ENCODE measurements around the gene SLC35G3. TPM values are rescaled to one million over a fixed set of nuclear protein-coding genes. Genes with fewer than 3 reads are reported as not detected.
"Not testable (repeated sequence)": the region's sequence is repeated elsewhere in the genome, so short reads cannot be mapped to it uniquely, and the experiment has no call there.

Gene SLC35G3
- total RNA-seq, 2 donors from 2014 or later = not detected

DNA sequence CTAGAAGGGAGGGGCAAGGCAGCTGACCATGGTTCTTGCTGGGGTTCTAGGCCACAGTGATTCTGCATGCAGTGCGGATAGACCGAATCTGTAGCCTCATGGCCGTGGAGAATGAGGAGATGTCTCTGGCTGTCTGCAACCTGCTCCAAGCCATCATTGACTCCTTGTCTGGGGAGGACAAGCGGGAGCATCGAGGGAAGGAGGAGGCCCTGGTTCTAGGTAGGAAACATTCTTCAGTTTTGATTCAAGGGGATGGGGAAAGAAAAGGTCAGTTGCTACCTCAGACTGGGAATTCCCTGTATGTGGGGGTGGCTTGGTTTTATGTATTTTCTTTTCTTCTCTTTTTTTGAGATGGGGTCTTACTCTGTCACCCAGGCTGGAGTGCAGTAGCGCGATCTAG, 38.9 kb downstream of the SLC35G3 start:
- TF ChIP-seq, protein P1, sequence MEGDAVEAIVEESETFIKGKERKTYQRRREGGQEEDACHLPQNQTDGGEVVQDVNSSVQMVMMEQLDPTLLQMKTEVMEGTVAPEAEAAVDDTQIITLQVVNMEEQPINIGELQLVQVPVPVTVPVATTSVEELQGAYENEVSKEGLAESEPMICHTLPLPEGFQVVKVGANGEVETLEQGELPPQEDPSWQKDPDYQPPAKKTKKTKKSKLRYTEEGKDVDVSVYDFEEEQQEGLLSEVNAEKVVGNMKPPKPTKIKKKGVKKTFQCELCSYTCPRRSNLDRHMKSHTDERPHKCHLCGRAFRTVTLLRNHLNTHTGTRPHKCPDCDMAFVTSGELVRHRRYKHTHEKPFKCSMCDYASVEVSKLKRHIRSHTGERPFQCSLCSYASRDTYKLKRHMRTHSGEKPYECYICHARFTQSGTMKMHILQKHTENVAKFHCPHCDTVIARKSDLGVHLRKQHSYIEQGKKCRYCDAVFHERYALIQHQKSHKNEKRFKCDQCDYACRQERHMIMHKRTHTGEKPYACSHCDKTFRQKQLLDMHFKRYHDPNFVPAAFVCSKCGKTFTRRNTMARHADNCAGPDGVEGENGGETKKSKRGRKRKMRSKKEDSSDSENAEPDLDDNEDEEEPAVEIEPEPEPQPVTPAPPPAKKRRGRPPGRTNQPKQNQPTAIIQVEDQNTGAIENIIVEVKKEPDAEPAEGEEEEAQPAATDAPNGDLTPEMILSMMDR (IDR thresholded peaks at IDR 0.05) = no peak
- H3K9ac ChIP-seq (ENCODE audit: low read depth in 2 of 2, low read length in 2 of 2) = no peak overlapping the region
- intact Hi-C loops (cut with DNase I) = no loop called here
- no peaks in the 10 kb centered on the region for H3K36me3 ChIP-seq
- no peaks in the 10 kb centered on the region for H3K4me1 ChIP-seq
- no peak overlapping the region for H3K27ac ChIP-seq
- no peaks in the 10 kb centered on the region for H3K9me3 ChIP-seq
- H3K4me3 ChIP-seq = no peak overlapping the region
- H3K27me3 ChIP-seq = no peaks in the 10 kb centered on the region
- DNase-seq = no peak

DNA sequence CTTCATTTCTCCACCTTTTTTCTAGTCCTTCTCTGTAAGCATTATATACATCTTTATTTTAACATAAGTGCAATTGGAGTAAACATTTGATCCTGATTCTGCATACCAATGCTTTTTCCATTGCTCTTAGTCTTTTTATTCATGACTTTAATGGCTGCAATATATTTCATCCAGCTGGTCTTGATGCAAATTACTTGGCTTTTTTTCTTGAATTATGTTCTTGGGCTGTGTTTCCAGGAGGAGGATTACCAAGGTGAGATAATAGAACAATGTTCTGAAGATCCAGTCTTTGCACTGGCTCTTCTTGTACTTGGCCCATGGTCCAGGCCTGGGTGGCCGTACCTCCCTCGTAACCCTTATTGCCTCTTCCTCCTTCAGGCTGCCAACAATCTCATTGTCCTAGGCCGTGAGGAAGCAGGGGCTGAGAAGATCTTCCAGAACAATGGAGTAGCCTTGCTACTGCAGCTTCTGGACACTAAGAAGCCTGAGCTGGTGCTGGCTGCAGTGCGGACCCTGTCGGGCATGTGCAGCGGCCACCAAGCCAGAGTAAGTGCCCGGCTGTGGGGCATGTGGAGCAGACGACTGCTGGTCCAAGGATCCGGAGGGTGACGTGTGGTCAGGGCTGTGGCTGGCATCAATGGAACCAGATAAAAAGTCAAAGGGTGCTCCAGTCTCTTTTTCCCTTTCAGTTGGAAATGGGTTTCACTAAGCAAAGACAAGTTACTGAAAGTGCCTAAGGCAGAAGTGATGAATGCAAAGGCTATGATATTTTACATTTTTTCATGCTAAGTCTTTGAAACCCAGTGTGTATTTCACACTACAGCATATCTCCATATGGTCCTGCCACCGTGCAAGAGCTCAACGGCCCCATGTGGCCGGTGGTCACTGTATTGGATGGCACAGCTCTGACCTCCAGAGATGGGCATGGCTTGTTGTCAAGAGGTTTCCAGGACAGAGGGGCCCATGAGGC, 39.7 kb downstream of the SLC35G3 start:
- TF ChIP-seq, protein P1 (IDR thresholded peaks at IDR 0.05) = no peak
- Histone ChIP-seq H3K27ac (no peak overlapping the region), H3K9ac (ENCODE audit: low read depth in 2 of 2, low read length in 2 of 2) (no peak overlapping the region), H3K9me3 (no peaks in the 10 kb centered on the region), H3K27me3 (no peaks in the 10 kb centered on the region), H3K4me3 (no peak overlapping the region), H3K4me1 (no peaks in the 10 kb centered on the region), H3K36me3 (no peaks in the 10 kb centered on the region)
- no peak for DNase-seq
- intact Hi-C loops (cut with DNase I) = no loop called here

DNA sequence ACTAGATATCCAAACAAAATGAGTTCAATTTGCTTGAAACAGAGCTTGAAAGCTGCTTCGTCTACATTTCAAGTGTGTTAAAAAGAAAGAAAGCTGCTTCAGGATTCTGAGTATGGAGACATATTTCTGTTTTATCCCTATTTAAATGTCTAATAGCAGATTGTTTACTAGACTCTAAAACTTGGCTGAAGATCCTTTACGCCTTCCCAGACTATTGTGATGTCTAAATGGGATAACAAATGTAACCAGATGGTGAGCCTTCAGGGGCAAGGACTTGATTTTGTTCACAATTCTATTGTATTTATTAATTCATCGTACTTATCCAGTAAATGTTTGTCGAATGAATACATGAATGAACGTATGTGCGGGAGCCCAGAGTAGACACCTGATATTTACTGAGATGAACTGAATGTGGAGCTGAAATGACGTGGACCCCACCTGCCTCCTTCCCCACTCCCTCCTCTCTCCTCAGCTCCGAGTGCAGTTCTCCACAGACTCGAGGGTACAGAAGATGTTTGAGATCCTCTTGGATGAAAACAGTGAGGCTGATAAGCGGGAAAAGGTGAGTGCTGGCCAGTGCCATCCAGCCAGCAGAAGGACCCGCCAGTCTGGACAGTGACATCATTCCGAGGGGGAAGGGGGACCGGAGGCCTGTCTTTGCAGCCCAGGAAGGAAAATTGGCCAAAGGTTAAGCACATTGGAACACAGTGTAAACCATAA, 41.6 kb downstream of the SLC35G3 start:
- Histone ChIP-seq H3K9ac (ENCODE audit: low read depth in 2 of 2, low read length in 2 of 2) (no peak overlapping the region), H3K9me3 (no peaks in the 10 kb centered on the region), H3K4me3 (no peak overlapping the region), H3K4me1 (no peaks in the 10 kb centered on the region), H3K36me3 (no peaks in the 10 kb centered on the region), H3K27me3 (no peaks in the 10 kb centered on the region), H3K27ac (no peak overlapping the region)
- intact Hi-C loops (cut with DNase I) = no loop called here
- no peak for DNase-seq
- TF ChIP-seq, protein P1 (IDR thresholded peaks at IDR 0.05) = no peak

DNA sequence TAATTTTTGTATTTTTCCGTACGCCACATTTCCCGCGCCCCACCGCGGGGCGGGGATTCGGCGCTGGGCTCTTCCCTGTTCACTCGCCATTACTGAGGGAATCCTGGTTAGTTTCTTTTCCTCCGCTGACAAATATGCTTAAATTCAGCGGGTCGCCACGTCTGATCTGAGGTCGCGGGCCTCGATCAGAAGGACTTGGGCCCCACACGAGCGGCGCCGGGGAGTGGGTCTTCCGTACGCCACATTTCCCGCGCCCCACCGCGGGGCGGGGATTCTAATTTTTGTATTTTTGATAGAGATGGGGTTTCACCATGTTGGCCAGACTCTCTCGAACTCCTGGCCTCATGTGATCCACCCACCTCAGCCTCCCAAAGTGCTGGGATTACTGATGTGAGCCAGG, 43.1 kb downstream of the SLC35G3 start:
- intact Hi-C loops (cut with DNase I); H3K27ac ChIP-seq; H3K9me3 ChIP-seq; H3K9ac ChIP-seq (ENCODE audit: low read depth in 2 of 2, low read length in 2 of 2); H3K36me3 ChIP-seq; H3K27me3 ChIP-seq; DNase-seq; H3K4me1 ChIP-seq; H3K4me3 ChIP-seq: not testable (repeated sequence)

DNA sequence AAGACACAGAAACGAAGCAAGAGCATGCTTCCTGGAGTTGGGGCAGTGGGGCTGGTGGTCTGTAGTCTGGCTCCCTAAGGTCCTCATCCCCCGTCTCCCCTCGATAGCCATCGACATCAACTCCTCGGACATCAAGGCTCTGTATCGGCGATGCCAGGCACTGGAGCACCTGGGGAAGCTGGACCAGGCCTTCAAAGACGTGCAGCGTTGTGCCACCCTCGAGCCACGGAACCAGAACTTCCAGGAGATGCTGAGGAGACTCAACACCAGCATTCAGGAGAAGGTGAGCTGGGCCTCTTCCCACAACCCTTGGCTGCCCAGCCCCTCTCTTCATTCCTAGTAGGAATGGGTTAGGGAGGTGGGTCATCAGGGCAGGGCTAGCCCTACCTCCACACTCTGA, 44.3 kb downstream of the SLC35G3 start:
- intact Hi-C loops (cut with DNase I) = no loop called here
- no peak for DNase-seq
- no peaks in the 10 kb centered on the region for H3K9me3 ChIP-seq
- H3K4me3 ChIP-seq = no peak overlapping the region
- TF ChIP-seq, protein P1 (IDR thresholded peaks at IDR 0.05) = no peak
- no peak overlapping the region for H3K27ac ChIP-seq
- no peaks in the 10 kb centered on the region for H3K27me3 ChIP-seq
- H3K9ac ChIP-seq (ENCODE audit: low read depth in 2 of 2, low read length in 2 of 2) = no peak overlapping the region
- no peaks in the 10 kb centered on the region for H3K36me3 ChIP-seq
- no peaks in the 10 kb centered on the region for H3K4me1 ChIP-seq
